KMS-11 (cell line): ENCODE results near the gene TMEM94.

Experiments
- H2AFZ ChIP-seq: fragments of 200-600 bp; sonication (generic); 2 replicates; pipeline ENCODE4 v1.6.1; 2016; ENCODE audit warnings: antibody characterized with exemption, mixed run types, low read depth
- H3K27ac ChIP-seq: fragments of 200-600 bp; sonication (generic); 2 replicates; pipeline ENCODE4 v1.6.1; 2016; ENCODE audit warnings: mild to moderate bottlenecking, mixed run types
- H3K27me3 ChIP-seq: fragments of 200-600 bp; sonication (generic); 2 replicates; pipeline ENCODE4 v1.6.1; 2017; ENCODE audit warnings: mild to moderate bottlenecking, low read depth, mixed run types, moderate library complexity; ENCODE audit not compliant: insufficient read depth
- H3K36me3 ChIP-seq: fragments of 200-600 bp; sonication (generic); 2 replicates; pipeline ENCODE4 v1.6.1; 2017; ENCODE audit warnings: mild to moderate bottlenecking, mixed run types; ENCODE audit not compliant: insufficient read depth
- H3K4me1 ChIP-seq: fragments of 200-600 bp; sonication (generic); 2 replicates; pipeline ENCODE4 v1.6.1; 2016; ENCODE audit warnings: mild to moderate bottlenecking, low read depth, mixed run types; ENCODE audit not compliant: poor library complexity, severe bottlenecking
- H3K4me2 ChIP-seq: fragments of 200-600 bp; sonication (generic); 2 replicates; pipeline ENCODE4 v1.7.0; 2016; ENCODE audit warnings: mild to moderate bottlenecking, mixed run types
- H3K4me3 ChIP-seq: fragments of 200-600 bp; sonication (generic); IDR thresholded peaks from 2 replicates; pipeline ENCODE4 v1.6.1; 2017; ENCODE audit warnings: low read depth, low read length, mixed read lengths; ENCODE audit not compliant: insufficient read depth
- H3K79me2 ChIP-seq: fragments of 200-600 bp; sonication (generic); 2 replicates; pipeline ENCODE4 v1.6.1; 2016; ENCODE audit warnings: low read depth, mixed run types; ENCODE audit not compliant: insufficient read depth
- H3K9ac ChIP-seq: fragments of 200-600 bp; sonication (generic); 2 replicates; pipeline ENCODE4 v1.6.1; 2016; ENCODE audit warnings: mild to moderate bottlenecking, mixed run types
- H4K20me1 ChIP-seq: fragments of 200-600 bp; sonication (generic); 2 replicates; pipeline ENCODE4 v1.6.1; 2016; ENCODE audit warnings: mild to moderate bottlenecking, mixed run types; ENCODE audit not compliant: insufficient read depth
- CTCF ChIP-seq: fragments of 200-600 bp; sonication (generic); conservative IDR thresholded peaks from 2 replicates; pipeline ENCODE4 v1.6.1; 2017; ENCODE audit warnings: low read depth, mild to moderate bottlenecking, antibody characterized with exemption, low read length, moderate library complexity, mixed read lengths

TMEM94 gene

GRCh38 chr17:75418531-75418930 lies 37.9 kb upstream of the TMEM94 start:
- Histone ChIP-seq H3K36me3 (no peaks in the 10 kb centered on the region), H3K27me3 (peaks cover 13% of the 10 kb centered on the region; the same call in 1 of the 2 replicates), H3K4me1 (peaks cover 5% of the 10 kb centered on the region), H3K27ac (no peak overlapping the region), H3K9ac (no peak overlapping the region), H3K79me2 (no peaks in the 10 kb centered on the region), H4K20me1 (no peaks in the 10 kb centered on the region), H2AFZ (no peak overlapping the region), H3K4me2 (no peak overlapping the region), H3K4me3 (no peak overlapping the region)
- TF ChIP-seq CTCF = no peak

- H3K27me3 ChIP-seq = no peaks in the 10 kb centered on the region
- no peak overlapping the region for H3K4me2 ChIP-seq
- H4K20me1 ChIP-seq = no peaks in the 10 kb centered on the region
- H3K4me3 ChIP-seq = no peak overlapping the region
- no peaks in the 10 kb centered on the region for H3K79me2 ChIP-seq
- H3K36me3 ChIP-seq = no peaks in the 10 kb centered on the region
- no peak overlapping the region for H3K9ac ChIP-seq
- no peak for TF ChIP-seq CTCF
- H3K27ac ChIP-seq = no peak overlapping the region
- H2AFZ ChIP-seq = no peak overlapping the region
- H3K4me1 ChIP-seq = peaks cover 19% of the 10 kb centered on the region
Measured at GRCh38 chr17:75428543-75429469, 27.6 kb upstream of the TMEM94 start.

GRCh38 chr17:75430159-75430974 lies 26.1 kb upstream of the TMEM94 start:
- H3K36me3 ChIP-seq = no peaks in the 10 kb centered on the region

More at GRCh38 chr17:75430159-75430974, 26.1 kb upstream of the TMEM94 start:
- Histone ChIP-seq H3K27me3 (no peaks in the 10 kb centered on the region), H3K9ac (no peak overlapping the region), H3K27ac (no peak overlapping the region), H3K4me1 (peaks cover 19% of the 10 kb centered on the region), H2AFZ (no peak overlapping the region), H3K79me2 (no peaks in the 10 kb centered on the region), H3K4me3 (no peak overlapping the region), H3K4me2 (no peak overlapping the region), H4K20me1 (no peaks in the 10 kb centered on the region)
- TF ChIP-seq CTCF = no peak
